Mucosa of gallbladder (tissue), 1 donor: ENCODE measurements around the gene SPTBN1. TPM values are rescaled to one million over a fixed set of nuclear protein-coding genes. Genes with fewer than 3 reads are reported as not detected.
"Not testable (repeated sequence)": the region's sequence is repeated elsewhere in the genome, so short reads cannot be mapped to it uniquely, and the experiment has no call there.

Experiments
- DNase-seq: peaks from one replicate; pipeline ENCODE4 v3.0.0-alpha.2; 2020; ENCODE audit warnings: low spot score
- total RNA-seq: library from RNA; stranded (reverse); gene quantifications from one replicate; pipeline ENCODE4 v1.2.1, GENCODE V29; 2021
- donor health status: DM: no; HTN: no; CAD: no.

The SPTBN1 gene
- total RNA-seq, 1 donor from 2014 or later: 433 TPM

GRCh38 chr2:54528311-54528955, 72.3 kb downstream of the SPTBN1 start:
- DNase-seq: no peak

GRCh38 chr2:54529518-54529917, 73.4 kb downstream of the SPTBN1 start:
- not testable (repeated sequence) for DNase-seq

- DNase-seq: no peak
Observed at GRCh38 chr2:54529935-54530334, 73.8 kb downstream of the SPTBN1 start.

GRCh38 chr2:54531558-54531957, 75.4 kb downstream of the SPTBN1 start:
- peak; percentile 62 for DNase-seq

- DNase-seq: no peak
Observed at GRCh38 chr2:54534221-54534620, 78.1 kb downstream of the SPTBN1 start.

GRCh38 chr2:54534625-54535024, 78.5 kb downstream of the SPTBN1 start:
- DNase-seq: no peak

GRCh38 chr2:54535599-54536195, 79.6 kb downstream of the SPTBN1 start:
- DNase-seq: no peak

GRCh38 chr2:54536720-54537119, 80.6 kb downstream of the SPTBN1 start:
- no peak for DNase-seq

- no peak for DNase-seq
Observed at GRCh38 chr2:54538537-54538936, 82.4 kb downstream of the SPTBN1 start.

GRCh38 chr2:54539683-54540082, 83.6 kb downstream of the SPTBN1 start:
- DNase-seq: no peak

GRCh38 chr2:54540194-54540593, 84.1 kb downstream of the SPTBN1 start:
- DNase-seq: no peak

- DNase-seq: no peak
Observed at GRCh38 chr2:54541995-54542394, 85.9 kb downstream of the SPTBN1 start.

- DNase-seq: no peak
Observed at GRCh38 chr2:54543733-54544396, 87.7 kb downstream of the SPTBN1 start.

GRCh38 chr2:54545702-54546450, 89.7 kb downstream of the SPTBN1 start:
- peak; percentile 64 for DNase-seq

- DNase-seq: no peak
Observed at GRCh38 chr2:54546518-54546917, 90.4 kb downstream of the SPTBN1 start.

GRCh38 chr2:54546923-54547720, 91.0 kb downstream of the SPTBN1 start:
- DNase-seq: no peak

GRCh38 chr2:54549430-54549829, 93.3 kb downstream of the SPTBN1 start:
- DNase-seq: no peak

GRCh38 chr2:54549917-54550518, 93.9 kb downstream of the SPTBN1 start:
- DNase-seq: no peak

- DNase-seq: no peak
Observed at GRCh38 chr2:54550547-54550946, 94.4 kb downstream of the SPTBN1 start.

GRCh38 chr2:54551123-54551756, 95.1 kb downstream of the SPTBN1 start:
- DNase-seq: no peak

- DNase-seq: no peak
Observed at GRCh38 chr2:54553075-54553474, 96.9 kb downstream of the SPTBN1 start.
